ENCODE measurements around the gene ULK4. TPM values are rescaled to one million over a fixed set of nuclear protein-coding genes. Genes with fewer than 3 reads are reported as not detected.

Gene ULK4
- total RNA-seq, 2 donors from 2014 or later, result 11.1 to 17.9 TPM

- Histone ChIP-seq H3K27ac (ENCODE audit: low read depth, low read length) (no peak overlapping the region), H3K9me3 (ENCODE audit: control insufficient read depth, low read length) (peaks cover 9% of the 10 kb centered on the region), H3K36me3 (ENCODE audit: control insufficient read depth, insufficient read depth, low read length) (no peaks in the 10 kb centered on the region), H3K4me3 (ENCODE audit: low read length) (no peak overlapping the region), H3K9ac (ENCODE audit: extremely low read depth, low read length, poor library complexity, severe bottlenecking) (no peak overlapping the region), H3K4me1 (ENCODE audit: control insufficient read depth, insufficient read depth, low read length) (no peaks in the 10 kb centered on the region), H3K27me3 (ENCODE audit: control insufficient read depth, insufficient read depth, low read length, poor library complexity, severe bottlenecking) (no peaks in the 10 kb centered on the region)
- Mint-ChIP-seq H3K27ac (no peak overlapping the region), H3K4me1 (no peaks in the 10 kb centered on the region), H3K9me3 (peaks cover 18% of the 10 kb centered on the region), H3K27me3 (ENCODE audit: insufficient read depth) (no peaks in the 10 kb centered on the region), H3K4me3 (no peak overlapping the region), H3K36me3 (ENCODE audit: low read depth) (peaks cover 15% of the 10 kb centered on the region)
- TF ChIP-seq CTCF (conservative IDR thresholded peaks at IDR 0.05), result no peak
- DNase-seq, result no peak
These were observed 21.5 kb downstream of the ULK4 start for GRCh38 chr3:41940393-41940792.

- no peaks in the 10 kb centered on the region for H3K27me3 Mint-ChIP-seq (ENCODE audit: insufficient read depth)
- Histone ChIP-seq H3K9me3 (ENCODE audit: control insufficient read depth, low read length) (peaks cover 9% of the 10 kb centered on the region), H3K27me3 (ENCODE audit: control insufficient read depth, insufficient read depth, low read length, poor library complexity, severe bottlenecking) (no peaks in the 10 kb centered on the region), H3K9ac (ENCODE audit: extremely low read depth, low read length, poor library complexity, severe bottlenecking) (no peak overlapping the region), H3K27ac (ENCODE audit: low read depth, low read length) (no peak overlapping the region), H3K4me3 (ENCODE audit: low read length) (no peak overlapping the region), H3K36me3 (ENCODE audit: control insufficient read depth, insufficient read depth, low read length) (no peaks in the 10 kb centered on the region), H3K4me1 (ENCODE audit: control insufficient read depth, insufficient read depth, low read length) (no peaks in the 10 kb centered on the region)
- H3K4me3 Mint-ChIP-seq, result no peak overlapping the region
- no peaks in the 10 kb centered on the region for H3K4me1 Mint-ChIP-seq
- TF ChIP-seq CTCF (conservative IDR thresholded peaks at IDR 0.05), result no peak
- H3K27ac Mint-ChIP-seq, result no peak overlapping the region
- DNase-seq, result no peak
- WGBS, 2 experiments (ENCODE audit: insufficient coverage in 1 of 2, insufficient read length in 1 of 2), result 86 to 94% methylated on average over 1 of the region's 1 CpG
- H3K36me3 Mint-ChIP-seq (ENCODE audit: low read depth), result peaks cover 20% of the 10 kb centered on the region
- H3K9me3 Mint-ChIP-seq, result peaks cover 18% of the 10 kb centered on the region
These were observed 25.5 kb downstream of the ULK4 start for GRCh38 chr3:41936384-41936783.

GRCh38 chr3:41933154-41933676, 28.7 kb downstream of the ULK4 start:
- Histone ChIP-seq H3K36me3 (ENCODE audit: control insufficient read depth, insufficient read depth, low read length) (no peaks in the 10 kb centered on the region), H3K4me3 (ENCODE audit: low read length) (no peak overlapping the region), H3K27me3 (ENCODE audit: control insufficient read depth, insufficient read depth, low read length, poor library complexity, severe bottlenecking) (no peaks in the 10 kb centered on the region), H3K9ac (ENCODE audit: extremely low read depth, low read length, poor library complexity, severe bottlenecking) (no peak overlapping the region), H3K9me3 (ENCODE audit: control insufficient read depth, low read length) (no peaks in the 10 kb centered on the region), H3K27ac (ENCODE audit: low read depth, low read length) (no peak overlapping the region), H3K4me1 (ENCODE audit: control insufficient read depth, insufficient read depth, low read length) (no peaks in the 10 kb centered on the region)
- H3K27me3 Mint-ChIP-seq (ENCODE audit: insufficient read depth), result no peaks in the 10 kb centered on the region
- no peak overlapping the region for H3K27ac Mint-ChIP-seq
- no peak for DNase-seq
- H3K4me3 Mint-ChIP-seq, result no peak overlapping the region
- peaks cover 7% of the 10 kb centered on the region for H3K9me3 Mint-ChIP-seq
- H3K36me3 Mint-ChIP-seq (ENCODE audit: low read depth), result peaks cover 27% of the 10 kb centered on the region
- H3K4me1 Mint-ChIP-seq, result no peaks in the 10 kb centered on the region
- TF ChIP-seq CTCF (conservative IDR thresholded peaks at IDR 0.05), result no peak
- WGBS, 2 experiments (ENCODE audit: insufficient coverage in 1 of 2, insufficient read length in 1 of 2), result 98 to 100% methylated on average over 1 to 3 of the region's 3 CpGs

Data from endodermal cell (in vitro differentiated cells).